NCI-H2171 treated with DMSO at 0.1 percent for 48 hours (cell line): ENCODE results near the gene PCDH9.

ENCODE experiments used
- DNase-seq: peaks from one replicate; lab custom pipeline; 2025; lab: John Stamatoyannopoulos, UW

The PCDH9 gene

DNA sequence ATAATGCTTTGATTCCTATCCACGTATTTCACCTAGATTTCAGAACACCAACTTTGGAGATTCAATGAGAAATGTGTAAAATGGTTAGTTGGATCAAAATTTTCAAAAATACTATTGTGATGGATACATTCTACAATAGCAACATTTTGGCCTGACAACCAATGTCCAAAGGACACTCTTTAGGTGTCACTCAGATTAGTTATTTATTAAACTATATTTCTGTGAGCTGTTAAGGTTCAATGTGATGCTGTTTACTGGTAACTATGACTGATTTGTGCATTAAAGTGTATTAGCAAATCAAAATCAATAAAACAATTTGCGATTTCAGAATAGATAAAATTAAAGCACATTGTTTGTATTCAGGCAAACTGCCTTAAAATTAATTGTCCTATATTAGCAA lies 149.8 kb downstream of the PCDH9 start:
- no peak for DNase-seq

DNA sequence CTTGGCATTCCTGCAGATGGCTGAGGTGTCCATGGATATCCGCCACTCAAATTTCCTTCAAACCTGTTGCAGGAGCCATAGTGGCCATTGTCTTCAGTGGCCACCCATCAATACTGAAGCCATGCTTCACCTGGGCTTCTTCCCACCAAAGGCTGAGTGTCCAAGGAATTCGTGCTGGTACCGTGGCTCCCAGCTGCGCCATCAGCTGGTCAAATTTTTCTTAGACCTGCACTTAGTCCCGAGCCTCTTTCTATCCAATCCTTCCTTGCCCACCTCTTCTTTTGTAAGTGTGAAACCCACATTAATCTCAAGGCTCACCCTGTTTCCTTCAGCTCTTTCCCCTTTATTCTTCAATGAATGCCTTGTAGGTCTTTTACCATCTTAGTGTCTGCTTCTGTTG lies 152.1 kb downstream of the PCDH9 start:
- DNase-seq: no peak

DNA sequence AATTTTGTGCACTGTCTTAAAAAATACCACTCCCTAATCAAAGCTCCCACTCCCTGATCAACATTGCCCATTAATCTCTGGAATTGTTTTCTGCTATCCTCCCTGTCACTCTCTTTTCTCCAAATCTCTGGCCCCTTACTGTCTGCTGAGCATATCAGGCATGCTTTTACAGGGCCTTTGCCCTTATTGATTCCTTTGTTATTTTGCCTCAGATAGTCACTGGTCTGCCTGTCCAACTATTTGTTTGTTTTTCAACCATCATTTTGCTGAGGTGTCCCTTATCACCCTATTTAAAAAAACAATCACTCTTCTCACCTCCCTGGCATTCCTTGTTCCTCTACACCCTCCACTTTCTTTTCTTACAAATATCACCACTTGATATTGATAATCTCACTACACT lies 153.0 kb downstream of the PCDH9 start:
- DNase-seq: no peak

DNA sequence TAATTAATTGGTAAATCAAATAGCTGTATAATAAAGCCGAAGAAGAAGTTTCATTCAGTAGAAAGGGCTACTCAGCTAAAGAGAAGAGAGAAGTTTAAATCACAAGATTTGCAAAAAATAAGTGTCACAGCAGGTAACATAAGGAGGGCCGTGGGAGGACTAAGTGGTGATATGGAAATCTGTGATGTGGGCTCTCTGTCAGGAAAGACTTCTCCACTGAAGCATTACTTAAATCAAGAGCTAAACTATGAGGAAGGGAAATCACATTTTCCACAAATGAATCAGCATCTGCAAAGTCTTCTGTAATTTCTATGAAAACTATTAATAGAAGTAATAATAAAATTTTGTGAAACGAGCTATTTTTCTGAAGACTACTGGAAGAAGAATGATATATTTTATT lies 153.8 kb downstream of the PCDH9 start:
- peak; percentile 49 for DNase-seq

DNA sequence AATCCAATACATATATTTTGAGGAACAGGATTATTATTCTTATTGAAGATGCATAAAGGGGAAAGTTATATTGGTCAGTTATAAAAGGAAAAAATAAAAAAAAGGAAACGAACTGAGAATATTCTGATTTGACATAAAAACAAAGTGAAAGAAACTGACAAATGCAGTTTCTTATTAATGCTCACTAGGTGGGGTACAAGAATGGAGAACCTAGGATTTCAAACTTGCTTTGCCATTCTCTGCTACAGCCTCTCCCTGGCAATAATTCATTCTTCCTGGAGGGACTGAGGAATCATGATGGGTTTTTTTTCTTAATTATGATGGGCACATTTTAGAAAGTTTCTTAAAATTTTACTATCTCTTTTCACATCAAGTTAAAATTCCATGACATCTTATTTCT lies 154.9 kb downstream of the PCDH9 start:
- DNase-seq: peak; percentile 79

DNA sequence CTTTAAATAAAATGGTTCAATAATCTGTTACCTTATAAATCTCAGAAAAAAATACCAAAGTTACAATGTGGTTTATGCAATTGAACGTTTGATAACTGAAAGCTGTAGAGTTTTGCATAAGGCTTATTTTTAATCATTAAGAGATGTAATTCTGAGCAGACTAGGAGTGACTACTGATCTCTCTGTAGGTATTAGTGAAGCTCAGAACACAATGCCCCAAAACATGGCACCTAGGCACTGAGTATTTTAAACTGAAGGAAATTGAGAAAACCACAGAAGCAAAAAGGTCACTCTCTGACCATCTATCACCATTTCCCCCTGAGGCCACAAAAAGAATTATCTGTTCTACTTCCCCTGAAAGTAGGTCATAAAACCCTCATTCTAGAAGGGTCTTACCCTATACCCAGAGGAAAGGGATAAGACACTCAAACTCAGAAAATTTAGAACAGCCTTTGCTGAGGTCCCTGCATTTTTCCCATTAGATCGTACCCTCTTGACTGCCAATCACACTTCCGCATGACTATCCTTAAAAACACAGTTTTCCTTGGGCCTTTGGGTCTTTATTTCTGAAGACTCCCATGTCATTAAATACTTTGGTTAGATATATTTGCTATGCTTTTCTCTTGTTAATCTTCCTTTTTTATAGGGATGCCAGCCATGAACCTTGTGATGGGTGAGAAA lies 158.1 kb downstream of the PCDH9 start:
- no peak for DNase-seq

DNA sequence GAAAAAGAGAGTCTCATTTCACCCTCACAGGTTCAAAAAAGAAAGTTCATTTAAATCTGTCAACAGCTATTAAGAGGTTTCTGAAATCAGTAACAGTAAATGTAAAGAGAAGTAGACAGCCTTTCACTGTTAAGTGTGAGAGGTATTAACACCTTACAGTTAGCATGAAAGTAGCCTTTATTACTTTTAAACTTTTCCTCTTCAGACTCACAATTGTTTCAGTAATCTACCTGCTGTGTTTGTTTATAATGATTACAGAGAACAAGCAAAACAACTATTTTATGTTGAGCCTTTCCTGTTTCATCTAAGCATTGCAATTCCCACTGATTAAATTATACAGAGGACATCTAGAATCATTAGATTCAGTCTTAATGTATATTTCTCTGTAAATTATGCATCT lies 159.8 kb downstream of the PCDH9 start:
- DNase-seq: no peak

DNA sequence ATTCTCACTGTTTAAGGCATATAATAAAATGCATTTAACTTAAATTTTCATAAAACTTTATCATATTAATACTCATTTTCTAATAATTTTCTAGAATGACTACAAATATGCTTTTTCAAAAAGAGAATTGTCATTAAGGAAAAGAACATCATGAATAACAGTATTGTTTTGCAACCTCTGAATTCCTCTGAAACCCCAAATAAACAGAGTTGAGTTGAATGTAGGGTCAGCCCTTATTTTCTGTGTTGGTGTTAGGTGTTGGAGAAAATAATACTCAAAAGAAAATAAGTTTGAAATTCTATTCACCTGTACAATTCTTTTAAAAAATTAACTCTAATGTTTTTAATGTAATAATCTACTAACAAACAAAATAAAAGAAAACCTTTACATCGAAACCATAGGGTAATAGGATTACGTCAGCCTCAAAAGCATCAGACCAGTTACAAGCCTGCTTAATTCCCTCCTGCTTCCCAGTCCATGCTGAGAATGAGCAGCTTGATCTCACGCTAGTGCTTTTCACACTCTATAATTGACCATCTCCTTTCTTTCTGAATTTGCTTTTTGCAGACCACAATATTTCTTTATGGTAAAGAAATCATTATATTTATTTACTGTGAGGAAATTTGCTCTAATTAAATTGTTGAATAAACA lies 160.9 kb downstream of the PCDH9 start:
- DNase-seq: peak; percentile 23

DNA sequence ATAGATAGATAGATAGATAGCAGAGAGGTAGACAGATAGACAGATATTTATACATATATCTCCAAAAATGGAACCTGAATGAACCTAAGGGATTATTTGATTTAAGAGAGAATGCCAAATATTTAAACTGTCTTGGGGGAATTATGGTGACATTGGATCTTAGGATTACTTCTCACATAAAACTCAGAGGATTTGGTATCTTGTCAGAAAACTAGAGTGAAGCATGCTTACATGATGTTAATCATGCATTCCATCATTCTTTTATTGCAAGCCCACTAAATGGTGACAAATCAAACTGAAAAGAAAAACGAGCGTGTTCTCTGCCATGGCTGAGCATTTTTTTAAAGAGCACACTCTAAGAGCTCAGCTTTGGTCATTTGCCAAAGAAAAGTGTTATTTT lies 165.2 kb downstream of the PCDH9 start:
- no peak for DNase-seq

DNA sequence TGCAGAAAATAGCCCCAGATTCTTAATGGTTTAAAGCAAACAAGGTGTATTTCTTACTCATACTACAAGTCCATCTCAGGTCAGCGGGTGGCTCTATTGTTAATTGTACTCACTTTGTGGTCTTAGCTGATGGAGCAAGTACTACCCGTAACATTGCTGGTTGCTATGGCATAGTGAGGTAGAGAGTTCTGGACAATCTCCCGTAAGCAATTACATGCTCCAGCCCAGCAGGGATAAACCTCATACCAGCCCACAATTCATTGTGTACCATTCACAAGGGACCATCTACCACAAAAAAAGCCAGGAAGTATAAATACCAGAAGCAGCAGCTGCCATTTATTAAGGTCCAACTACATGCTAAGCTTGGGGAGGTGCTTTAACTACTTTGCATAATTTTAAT lies 167.1 kb downstream of the PCDH9 start:
- peak; percentile 16 for DNase-seq

DNA sequence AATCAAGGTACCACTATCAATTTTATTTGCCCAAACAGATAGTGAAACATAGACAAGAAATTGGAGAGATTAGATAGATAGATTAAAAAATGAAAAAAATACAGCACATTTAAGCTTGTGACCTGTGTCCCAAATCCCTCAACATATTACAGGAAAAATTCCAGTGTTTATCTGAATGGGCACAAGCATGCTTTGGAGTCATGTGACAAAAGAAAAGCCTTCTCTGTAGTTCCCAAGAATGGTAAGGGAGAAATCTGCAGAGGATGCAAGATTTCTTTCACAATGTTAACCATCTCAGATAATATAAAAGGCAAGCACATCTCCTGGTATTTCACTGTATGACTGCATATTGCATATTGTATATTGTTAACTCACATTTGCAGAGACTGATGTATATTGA lies 168.0 kb downstream of the PCDH9 start:
- DNase-seq: no peak

DNA sequence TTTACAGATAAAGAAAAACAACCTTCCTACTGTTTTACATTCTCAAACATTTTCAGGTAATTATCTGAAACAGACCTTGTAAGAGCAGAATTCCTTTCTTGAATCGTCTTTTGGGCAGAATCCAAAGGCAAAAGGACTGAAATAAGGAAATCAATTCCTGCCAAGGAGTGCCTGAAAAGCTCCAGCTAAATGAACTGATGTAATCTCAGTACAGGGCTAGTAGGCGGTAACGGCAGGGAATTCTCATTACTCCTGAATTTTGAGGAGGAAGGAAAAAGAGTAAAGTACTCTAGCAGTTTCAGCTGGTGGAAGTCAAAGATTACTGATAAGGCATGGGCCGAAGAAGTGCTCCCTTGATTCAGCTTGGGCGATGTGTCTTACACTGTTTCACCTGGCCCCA lies 168.4 kb downstream of the PCDH9 start:
- no peak for DNase-seq

DNA sequence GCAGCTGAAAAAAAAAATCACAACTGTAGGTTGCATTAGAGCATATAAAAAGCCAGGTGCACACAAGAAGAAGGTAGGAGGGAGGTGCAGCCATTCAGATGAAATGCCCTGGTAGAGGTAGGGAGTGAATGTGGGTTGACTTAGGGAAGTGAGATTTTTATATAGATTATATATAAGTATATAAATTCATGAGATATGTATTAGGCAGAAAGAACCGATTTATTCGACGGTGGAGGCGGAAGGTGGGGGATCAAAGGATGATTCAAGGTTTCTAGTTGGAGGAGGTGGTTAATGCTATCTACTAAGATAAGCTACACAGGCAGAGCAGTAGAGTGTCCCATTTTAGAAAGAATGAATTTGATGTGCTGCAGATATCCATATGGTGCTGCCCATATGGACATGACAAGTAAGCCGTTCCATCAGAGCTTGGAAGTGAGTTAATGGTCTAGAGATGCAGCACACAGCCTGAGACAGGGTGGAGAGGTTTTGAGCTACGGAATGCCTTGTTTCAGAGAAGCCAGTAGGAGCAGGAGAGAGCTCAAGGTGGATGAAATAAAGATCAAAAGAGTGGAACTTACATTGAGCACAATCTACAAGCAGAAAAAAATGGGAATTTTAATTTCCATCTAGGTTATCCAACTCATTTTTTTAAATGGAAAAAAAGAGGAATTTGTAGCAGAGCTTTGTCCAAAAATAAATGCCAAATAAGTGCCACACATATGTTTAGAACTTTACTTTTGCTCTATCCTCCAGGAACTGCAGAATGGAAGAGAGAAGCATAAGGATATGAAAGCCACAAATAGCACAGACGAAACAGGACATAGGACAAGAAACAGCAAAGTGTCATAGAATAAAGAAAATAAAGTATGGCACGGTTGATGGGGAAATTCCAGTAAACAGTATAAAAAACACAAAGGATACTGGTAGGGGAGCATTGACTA lies 177.3 kb downstream of the PCDH9 start:
- peak; percentile 89 for DNase-seq

DNA sequence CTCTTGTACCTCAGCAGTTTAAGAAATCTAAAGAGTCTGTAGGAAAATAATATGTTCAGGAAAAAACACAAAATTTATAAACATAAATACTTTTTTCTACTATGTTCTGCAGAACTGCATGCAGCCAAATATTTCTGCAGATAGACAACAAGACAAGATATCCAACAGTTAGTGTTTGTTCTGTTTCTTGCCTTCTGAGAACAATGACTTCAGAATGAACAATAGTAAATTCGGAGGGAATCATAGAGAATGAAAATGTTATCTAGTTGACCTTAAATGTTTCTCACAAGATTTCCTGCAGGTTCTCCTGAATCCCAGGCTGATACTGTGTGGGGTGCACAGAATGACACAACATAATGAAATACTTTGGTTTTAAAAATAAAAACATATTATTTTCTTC lies 180.4 kb downstream of the PCDH9 start:
- no peak for DNase-seq

DNA sequence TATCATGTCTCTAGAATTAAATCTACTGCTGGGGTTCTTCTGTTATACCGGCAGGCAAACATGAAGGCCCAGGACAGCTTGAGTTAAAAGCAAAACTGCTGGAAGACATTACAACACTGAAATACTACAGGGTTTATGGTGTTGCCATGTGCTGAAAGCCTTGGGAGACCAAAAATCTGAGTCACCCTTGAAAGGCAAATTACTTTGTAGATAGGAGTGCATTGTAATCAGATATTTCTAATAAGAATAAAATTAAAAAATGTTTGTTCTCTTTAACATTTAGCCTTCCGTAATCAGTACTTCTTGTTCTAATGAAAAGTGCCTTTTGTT lies 181.3 kb downstream of the PCDH9 start:
- peak; percentile 44 for DNase-seq

DNA sequence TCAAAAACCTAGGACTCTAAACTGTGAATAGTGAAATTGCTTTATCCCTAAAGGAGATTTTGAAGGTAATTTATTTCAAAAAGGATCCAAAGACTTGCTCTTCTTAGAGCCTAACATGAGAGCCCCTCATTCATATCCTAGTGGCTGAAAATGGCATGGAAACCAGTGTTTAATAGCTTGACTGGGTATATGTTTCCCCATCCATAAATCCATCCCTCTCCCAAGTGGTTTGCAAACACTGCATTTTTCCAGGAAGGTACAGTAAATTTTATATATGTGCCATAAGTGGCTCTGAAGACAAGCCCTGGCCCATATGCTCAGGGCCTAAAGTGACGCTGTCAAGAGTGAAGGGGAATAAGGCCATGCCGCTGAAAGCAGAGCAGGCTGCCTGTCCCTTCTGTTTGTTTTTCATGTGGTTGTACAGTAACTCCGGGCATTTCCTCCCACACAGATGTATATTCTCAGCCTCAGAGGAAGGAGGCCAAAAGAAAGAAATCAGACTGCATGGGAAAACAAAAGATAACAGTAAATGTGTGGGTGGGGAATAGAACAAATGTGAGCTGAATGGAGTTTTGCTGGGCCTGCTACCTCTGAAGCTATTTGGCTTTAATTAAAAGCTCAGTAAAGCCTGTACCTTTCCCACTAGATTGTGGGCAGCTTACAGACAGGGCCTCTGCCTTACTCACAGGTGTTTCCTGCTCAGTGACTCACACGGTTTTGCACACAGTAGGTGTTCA lies 181.9 kb downstream of the PCDH9 start:
- DNase-seq: peak; percentile 72

DNA sequence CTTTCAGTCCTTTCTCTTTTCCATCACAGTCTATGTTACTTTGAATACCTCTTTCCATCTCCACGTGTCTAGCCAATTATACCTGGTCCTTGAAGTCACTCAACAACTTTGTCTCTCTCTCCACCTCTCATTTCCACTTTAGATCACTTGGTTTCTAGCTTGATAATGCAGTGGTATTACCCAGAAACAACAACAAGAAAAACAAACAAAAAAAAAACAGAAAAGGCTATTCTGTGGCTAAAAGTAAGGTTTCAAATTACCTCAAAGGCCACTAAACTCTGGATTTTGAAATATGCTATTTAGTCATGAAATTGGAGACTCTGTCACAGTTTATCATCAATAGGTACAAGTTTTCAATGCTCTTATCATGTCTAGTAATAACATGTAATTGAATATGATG lies 184.8 kb downstream of the PCDH9 start:
- peak; percentile 25 for DNase-seq

DNA sequence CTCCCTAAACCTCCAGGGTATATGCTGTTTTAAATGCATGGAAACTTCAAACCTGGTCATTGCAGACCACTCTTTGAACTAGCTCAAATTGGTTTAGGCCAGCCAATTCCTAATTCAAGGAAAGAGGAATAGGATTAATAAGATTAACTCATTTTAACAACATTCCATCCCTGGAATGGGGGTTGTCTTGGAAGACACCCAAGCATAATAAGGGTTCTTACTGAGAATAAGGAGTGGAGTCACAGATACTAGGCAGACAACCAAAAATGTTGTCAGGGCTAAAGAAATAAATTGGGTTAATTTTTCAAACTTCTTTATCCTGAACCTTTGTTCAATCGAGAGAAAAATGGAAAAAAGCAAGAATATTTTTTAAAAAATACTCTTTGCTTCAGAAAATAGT lies 186.2 kb downstream of the PCDH9 start:
- no peak for DNase-seq

DNA sequence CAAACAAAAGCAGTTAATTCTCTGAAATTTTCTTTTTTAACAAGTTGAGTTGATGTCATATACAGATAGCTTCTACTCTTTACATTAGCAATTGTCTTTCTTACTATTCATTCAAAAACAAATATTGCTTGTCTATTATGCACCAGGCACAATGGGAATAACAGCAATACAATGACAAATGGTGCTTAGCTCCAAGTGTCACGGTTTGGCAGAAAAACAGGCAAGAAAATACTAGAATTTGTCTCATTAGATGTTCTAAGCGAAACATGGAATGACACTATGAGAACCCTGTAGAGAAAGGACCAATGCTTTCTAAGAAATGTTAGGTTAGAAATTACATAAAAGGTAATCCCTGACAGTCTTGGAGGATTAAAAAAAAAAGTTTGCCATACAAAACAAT lies 187.6 kb downstream of the PCDH9 start:
- DNase-seq: no peak

DNA sequence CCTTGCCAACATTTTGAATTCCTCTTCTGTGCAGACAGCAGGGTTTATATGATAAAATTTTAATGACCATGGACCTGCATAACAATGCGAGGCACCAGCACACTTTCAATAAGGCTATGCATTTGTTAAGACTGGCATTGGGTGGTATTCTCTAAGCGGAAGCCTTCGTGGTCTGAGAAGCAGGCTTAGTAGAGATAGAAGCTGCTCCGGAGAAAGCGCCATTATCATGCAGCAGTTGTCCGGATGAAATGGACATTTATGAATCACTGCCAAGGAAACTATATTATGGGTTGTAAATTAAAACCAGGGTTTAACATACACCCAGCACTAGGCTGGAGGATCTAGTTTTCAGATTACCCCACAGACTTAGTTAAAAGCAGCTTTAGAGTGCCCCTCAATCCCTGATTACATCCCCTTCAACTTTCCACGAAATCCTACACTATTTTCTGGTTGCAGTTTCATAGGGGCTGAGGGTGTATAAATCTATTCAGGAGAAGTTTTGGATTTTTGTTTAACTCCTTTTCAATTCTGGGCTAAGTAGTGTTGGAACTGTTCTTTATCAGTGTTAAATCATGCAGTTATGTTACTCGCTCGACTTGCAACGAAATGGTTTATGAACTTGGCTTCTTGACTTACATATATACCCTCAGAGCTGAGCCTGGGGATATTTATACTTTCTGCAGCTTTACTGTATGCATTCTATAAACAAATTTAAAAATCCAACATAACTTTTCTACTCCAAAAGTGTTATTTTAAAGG lies 193.3 kb downstream of the PCDH9 start:
- no peak for DNase-seq

DNA sequence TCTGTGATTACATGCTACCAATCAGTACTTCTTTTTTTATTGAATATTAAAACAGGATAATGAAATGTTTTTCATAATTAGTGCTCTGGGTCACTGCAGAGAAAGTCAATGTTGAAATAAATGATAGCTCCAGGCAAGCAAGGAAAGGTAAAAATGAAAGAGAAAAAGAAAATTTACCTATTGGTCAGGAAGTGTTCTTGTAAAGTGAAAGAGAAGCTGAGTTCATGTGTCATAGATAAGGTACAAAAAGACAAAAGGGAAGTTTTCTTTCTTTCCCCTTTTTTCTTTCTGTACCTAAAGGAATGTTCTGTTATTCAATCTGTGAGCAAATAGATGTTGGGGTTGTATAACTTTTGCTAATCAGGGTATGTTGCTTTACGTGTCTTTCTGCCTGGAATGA lies 197.0 kb downstream of the PCDH9 start:
- DNase-seq: no peak
